Activated CD8-positive, alpha-beta memory T cell treated with anti-CD3 and anti-CD28 coated beads for 4 hours (primary cell): ENCODE results near the gene GRID2IP.
"Not testable (repeated sequence)": the region's sequence is repeated elsewhere in the genome, so short reads cannot be mapped to it uniquely, and the experiment has no call there.

ENCODE experiments used
- DNase-seq, 2 donors: peaks; one replicate each; pipeline ENCODE4 v3.0.0-alpha.2; 2020; ENCODE audit warnings: low read depth in 2 of 2

GRID2IP gene

GRCh38 chr7:6487184-6487545 is 64.1 kb downstream of the GRID2IP start:
- no peak for DNase-seq

- DNase-seq, result no peak
Observed at GRCh38 chr7:6486438-6487183, 64.7 kb downstream of the GRID2IP start.

GRCh38 chr7:6482743-6483119 is 68.5 kb downstream of the GRID2IP start:
- DNase-seq, result no peak

- no peak for DNase-seq
Observed at GRCh38 chr7:6482307-6482706, 69.0 kb downstream of the GRID2IP start.

- DNase-seq, result no peak
Observed at GRCh38 chr7:6481445-6481844, 69.8 kb downstream of the GRID2IP start.

- DNase-seq, result no peak
Observed at GRCh38 chr7:6480323-6480660, 71.0 kb downstream of the GRID2IP start.

- DNase-seq, result no peak
Observed at GRCh38 chr7:6479067-6479466, 72.2 kb downstream of the GRID2IP start.

- DNase-seq, result no peak
Observed at GRCh38 chr7:6478186-6478585, 73.1 kb downstream of the GRID2IP start.

GRCh38 chr7:6477318-6477660 is 74.0 kb downstream of the GRID2IP start:
- DNase-seq, result no peak

- no peak for DNase-seq
Observed at GRCh38 chr7:6476596-6477317, 74.5 kb downstream of the GRID2IP start.

GRCh38 chr7:6475433-6476186 is 75.7 kb downstream of the GRID2IP start:
- DNase-seq, result no peak

GRCh38 chr7:6465862-6466261 is 85.4 kb downstream of the GRID2IP start:
- no peak for DNase-seq

GRCh38 chr7:6463609-6464008 is 87.7 kb downstream of the GRID2IP start:
- DNase-seq, result not testable (repeated sequence)

GRCh38 chr7:6461946-6462550 is 89.2 kb downstream of the GRID2IP start:
- DNase-seq, result no peak

- DNase-seq, result no peak
Observed at GRCh38 chr7:6460990-6461584, 90.2 kb downstream of the GRID2IP start.

- no peak for DNase-seq
Observed at GRCh38 chr7:6460303-6460702, 91.0 kb downstream of the GRID2IP start.

- DNase-seq, result not testable (repeated sequence)
Observed at GRCh38 chr7:6458676-6459075, 92.6 kb downstream of the GRID2IP start.

- DNase-seq, result no peak
Observed at GRCh38 chr7:6453734-6454133, 97.5 kb downstream of the GRID2IP start.

GRCh38 chr7:6451224-6451705 is 100.0 kb downstream of the GRID2IP start:
- DNase-seq, result no peak

- not testable (repeated sequence) for DNase-seq
Observed at GRCh38 chr7:6450591-6450990, 100.7 kb downstream of the GRID2IP start.

GRCh38 chr7:6449884-6450283 is 101.4 kb downstream of the GRID2IP start:
- not testable (repeated sequence) for DNase-seq
